ENCODE measurements around the gene SPDYE4.

- TF ChIP-seq POLR2A (IDR thresholded peaks at IDR 0.05) (no peak), CTCF (IDR thresholded peaks at IDR 0.05) (no peak), EP300 (IDR thresholded peaks at IDR 0.05) (no peak)
These were observed 33.9 kb downstream of the SPDYE4 start for GRCh38 chr17:8724451-8724850.
